Prostate gland (tissue), 2 donors: ENCODE results near the gene NLRP9. TPM values are rescaled to one million over a fixed set of nuclear protein-coding genes. Genes with fewer than 3 reads are reported as not detected.

Source experiments
- DNase-seq: peaks from one replicate; pipeline ENCODE4 v3.0.0-alpha.2; 2019; ENCODE audit warnings: low spot score
- H3K27ac ChIP-seq, 2 donors: fragments of 200-600 bp; sonication (generic); 2 replicates each; pipeline ENCODE4 v1.5.1; 2017 to 2019
- H3K27me3 ChIP-seq: fragments of 200-600 bp; sonication (generic); replicated peaks from 2 replicates; pipeline ENCODE4 v1.5.1; 2019; ENCODE audit not compliant: insufficient read depth
- H3K36me3 ChIP-seq, 2 donors: fragments of 200-600 bp; sonication (generic); 1 replicate in 1 of 2; 2 replicates in 1 of 2; pipeline versions ENCODE4 v1.5.1 to v1.8.1; 2017 to 2019
- H3K4me1 ChIP-seq: fragments of 200-600 bp; sonication (generic); replicated peaks from 2 replicates; pipeline ENCODE4 v1.5.1; 2019
- H3K4me3 ChIP-seq, 2 donors: fragments of 200-600 bp; sonication (generic); 2 replicates each; pipeline ENCODE4 v1.5.1; 2017 to 2019
- H3K9me3 ChIP-seq: fragments of 200-600 bp; sonication (generic); 2 replicates; pipeline ENCODE4 v1.5.1; 2017
- CTCF ChIP-seq, 4 experiments: fragments of 200-600 bp in 2 of 4; fragments of 450-650 bp in 2 of 4; sonication (generic) in 2 of 4; IDR thresholded peaks; 1 replicate in 3 of 4; 2 replicates in 1 of 4; pipeline ENCODE4 v1.5.1; 2016 to 2019; ENCODE audit warnings: antibody characterized with exemption in 4 of 4, mild to moderate bottlenecking in 2 of 4, moderate library complexity in 2 of 4
- POLR2A ChIP-seq: fragments of 450-650 bp; IDR thresholded peaks from one replicate; pipeline ENCODE4 v1.6.1; 2016; ENCODE audit warnings: antibody characterized with exemption, mild to moderate bottlenecking
- POLR2AphosphoS5 ChIP-seq: sonication (generic); formaldehyde crosslinking; IDR thresholded peaks from one replicate; pipeline ENCODE4 v1.6.1; 2017; ENCODE audit warnings: antibody characterized with exemption
- WGBS: methylation state at CpG from one replicate; pipeline ENCODE4 v1.1.5; 2018; 5-methylcytosine and 5-hydroxymethylcytosine counted together
- intact Hi-C: fragments of 100-400 bp; cut with DNase I; formaldehyde crosslinking; loops from one replicate; pipeline ENCODE4 v1.14.2; 2022
- total RNA-seq, 2 donors: library from RNA; depleted of rRNA; stranded (reverse); fragments of >200 nt; gene quantifications; one replicate each; pipeline ENCODE4 v1.1.0, GENCODE V29; 2016

The NLRP9 gene
- total RNA-seq, 2 donors from 2014 or later: 4.0 TPM; not detected in 1

DNA sequence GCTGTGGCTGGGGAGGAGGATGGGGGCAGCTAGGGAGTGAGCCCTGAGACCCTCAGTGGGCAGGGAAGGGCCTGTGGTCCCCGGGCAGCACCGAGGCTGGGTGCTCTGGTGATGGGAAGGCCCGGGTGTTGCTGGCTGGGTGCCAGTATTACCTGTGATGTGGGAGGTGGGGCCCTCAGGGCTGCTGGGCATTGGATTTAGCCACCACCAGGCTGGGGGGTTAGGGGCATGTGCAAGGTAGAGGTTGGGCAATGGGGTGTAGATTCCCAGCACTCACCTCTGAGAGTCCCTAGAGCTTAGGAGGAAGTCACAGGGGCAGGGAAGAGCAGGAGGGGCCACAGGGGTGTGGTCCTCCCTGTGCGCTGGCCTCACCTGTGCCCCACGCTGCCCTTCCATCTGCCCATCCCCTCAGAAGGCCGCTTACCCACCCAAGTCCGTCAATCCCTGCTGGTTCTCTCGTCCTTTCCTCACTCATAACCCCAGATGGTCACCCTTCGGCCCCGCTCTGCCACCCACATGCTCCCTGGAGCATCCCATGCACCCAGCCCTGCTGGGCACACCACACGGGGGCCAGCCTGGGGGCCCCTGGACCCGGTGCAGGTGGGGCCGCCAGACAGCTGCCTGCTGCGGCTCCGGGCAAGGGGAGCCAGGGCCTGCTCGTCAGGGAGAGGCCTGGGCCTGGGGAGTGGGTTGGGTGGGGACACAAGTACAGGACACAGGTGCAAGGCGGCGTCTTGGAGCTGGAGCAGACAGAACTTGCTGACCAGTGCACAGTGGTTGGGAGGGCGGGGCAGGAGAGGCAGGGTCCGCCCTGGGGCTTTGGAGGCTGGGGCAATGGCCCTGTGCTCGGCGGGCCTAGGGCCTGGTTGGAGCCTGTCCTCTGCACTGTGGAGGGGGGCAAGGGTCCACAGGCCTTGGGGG is 50.7 kb downstream of the NLRP9 start:
- WGBS: 89% methylated on average over 22 of the region's 22 CpGs
- intact Hi-C loops: no loop called here
- Histone ChIP-seq H3K36me3 (peaks cover 0 to 22% of the 10 kb centered on the region in 2 donors), H3K4me1 (peaks cover 6% of the 10 kb centered on the region), H3K9me3 (no peaks in the 10 kb centered on the region), H3K27ac (no peak overlapping the region), H3K4me3 (no peak overlapping the region), H3K27me3 (no peaks in the 10 kb centered on the region)
- no peak for TF ChIP-seq CTCF (IDR thresholded peaks at IDR 0.05)
- no peak for TF ChIP-seq POLR2AphosphoS5
- DNase-seq: no peak

DNA sequence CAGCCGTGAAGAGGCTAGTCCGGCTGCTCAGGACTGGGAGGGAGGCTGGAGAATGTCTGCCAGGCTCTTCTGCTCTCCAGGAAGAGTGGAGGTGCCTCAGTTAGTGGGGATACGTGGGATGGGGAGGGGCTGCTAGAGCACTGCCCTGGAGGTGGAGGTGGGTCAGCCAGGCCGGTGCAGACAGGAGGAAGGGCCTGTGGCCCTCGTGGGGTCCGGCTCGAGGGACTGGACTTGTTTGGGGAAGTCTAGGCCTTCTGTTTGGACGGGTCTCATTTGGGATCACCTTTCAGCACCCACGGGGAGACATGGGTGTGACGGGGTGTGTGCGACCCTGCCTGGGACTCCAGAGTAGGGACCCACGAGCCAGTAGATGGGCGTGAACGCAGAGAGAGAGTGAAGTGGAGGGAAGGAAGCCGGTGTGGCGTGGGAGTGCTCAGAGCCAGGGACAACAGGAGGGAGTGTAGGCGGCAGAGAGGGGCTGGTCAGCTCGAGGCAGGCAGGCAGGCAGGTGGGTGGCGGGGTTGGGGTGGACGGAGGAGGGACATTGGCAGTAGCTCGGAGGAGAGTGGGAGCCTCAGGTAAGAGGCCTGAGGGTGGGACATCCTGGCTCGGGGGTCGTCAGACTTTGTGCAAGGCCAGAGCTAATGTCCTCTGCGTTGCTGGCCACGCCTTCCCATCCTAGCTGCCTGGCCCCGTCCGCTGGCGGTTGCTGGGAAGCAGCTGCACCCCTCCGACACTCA is 51.7 kb downstream of the NLRP9 start:
- no peak overlapping the region for H3K4me3 ChIP-seq
- DNase-seq: no peak
- no peak overlapping the region for H3K27ac ChIP-seq
- peaks cover 6% of the 10 kb centered on the region for H3K4me1 ChIP-seq
- intact Hi-C loops: no loop called here
- no peaks in the 10 kb centered on the region for H3K27me3 ChIP-seq
- peaks cover 0 to 21% of the 10 kb centered on the region in 2 donors for H3K36me3 ChIP-seq
- WGBS: 90% methylated on average over 29 of the region's 29 CpGs
- TF ChIP-seq CTCF (IDR thresholded peaks at IDR 0.05) (no peak), POLR2A (no peak), POLR2AphosphoS5 (no peak)
- no peaks in the 10 kb centered on the region for H3K9me3 ChIP-seq

DNA sequence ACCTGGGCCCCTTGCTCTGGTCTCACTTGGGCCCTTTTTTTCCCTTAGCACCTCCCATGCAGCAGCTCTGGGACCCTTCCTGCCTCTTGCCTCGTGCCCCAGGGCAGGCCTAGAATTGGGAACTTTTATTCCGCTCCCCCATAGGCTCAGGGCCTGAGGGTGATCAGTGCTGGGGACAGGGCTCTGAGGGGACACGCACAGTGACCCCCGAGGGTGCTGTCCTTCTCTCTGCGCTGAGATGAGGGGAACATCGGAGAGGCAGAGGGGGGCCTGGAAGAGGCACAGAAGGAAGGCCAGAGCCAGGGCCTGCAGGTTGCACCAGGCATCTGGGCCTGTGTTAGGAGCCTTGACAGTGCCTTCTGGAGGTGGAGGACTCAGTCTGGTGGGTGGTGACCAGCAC is 52.4 kb downstream of the NLRP9 start:
- DNase-seq: no peak
- Histone ChIP-seq H3K4me1 (peaks cover 6% of the 10 kb centered on the region), H3K36me3 (peaks cover 0 to 17% of the 10 kb centered on the region in 2 donors), H3K9me3 (no peaks in the 10 kb centered on the region), H3K4me3 (no peak overlapping the region), H3K27me3 (no peaks in the 10 kb centered on the region), H3K27ac (no peak overlapping the region)
- WGBS: 98% methylated on average over 6 of the region's 6 CpGs
- TF ChIP-seq CTCF (IDR thresholded peaks at IDR 0.05) (no peak), POLR2AphosphoS5 (no peak)
- intact Hi-C loops: no loop called here

- no peak overlapping the region for H3K27ac ChIP-seq
- intact Hi-C loops: no loop called here
- TF ChIP-seq POLR2AphosphoS5: no peak
- no peak for TF ChIP-seq CTCF (IDR thresholded peaks at IDR 0.05)
- TF ChIP-seq POLR2A: no peak
- H3K4me1 ChIP-seq: peaks cover 6% of the 10 kb centered on the region
- WGBS: 94% methylated on average over 60 of the region's 60 CpGs
- no peak overlapping the region for H3K4me3 ChIP-seq
- no peaks in the 10 kb centered on the region for H3K27me3 ChIP-seq
- H3K9me3 ChIP-seq: no peaks in the 10 kb centered on the region
- H3K36me3 ChIP-seq: peaks cover 0 to 11% of the 10 kb centered on the region in 2 donors
- DNase-seq: no peak
Measured at GRCh38 chr19:55684946-55685681, 53.1 kb downstream of the NLRP9 start.
